Right cardiac atrium (tissue), 5 donors: ENCODE data around the gene SPECC1L. TPM values are rescaled to one million over a fixed set of nuclear protein-coding genes. Genes with fewer than 3 reads are reported as not detected.

Source experiments
- ATAC-seq, 2 donors: fragments of 200-7000 bp; cut with Tn5 transposase; one replicate each; pipeline versions ENCODE4 v1.8.0 to v1.9.1; 2020; ENCODE audit warnings: moderate library complexity in 2 of 2, mild to moderate bottlenecking in 1 of 2
- DNase-seq, 3 donors: peaks; one replicate each; pipeline ENCODE4 v3.0.0-alpha.2; 2020
- H3K27ac ChIP-seq: one replicate; pipeline ENCODE4 v1.5.1; 2013; ENCODE audit warnings: mild to moderate bottlenecking, low read length, control low read depth, moderate library complexity
- H3K27me3 ChIP-seq: one replicate; pipeline ENCODE4 v1.6.1; 2013; ENCODE audit not compliant: control insufficient read depth, insufficient read depth
- H3K4me1 ChIP-seq: one replicate; pipeline ENCODE4 v1.6.1; 2013; ENCODE audit warnings: low read length; ENCODE audit not compliant: control insufficient read depth, insufficient read depth
- H3K4me3 ChIP-seq: one replicate; pipeline ENCODE4 v1.5.1; 2013; ENCODE audit warnings: low read length, control low read depth
- H3K9me3 ChIP-seq: one replicate; pipeline ENCODE4 v1.6.1; 2013; ENCODE audit warnings: low read length; ENCODE audit not compliant: control insufficient read depth
- WGBS: extraction: QIAGEN DNeasy Blood & Tissue Kit; methylation state at CpG from one replicate; pipeline ENCODE4 v1.1.7; 2013; 5-methylcytosine and 5-hydroxymethylcytosine counted together
- intact Hi-C, 4 donors: fragments of 100-400 bp; cut with DNase I; formaldehyde crosslinking; loops; one replicate each; pipeline versions ENCODE4 v1.11.0 to v1.14.0; 2022 to 2023
- polyA plus RNA-seq: library from polyadenylated mRNA; stranded (reverse); fragments of 200-250 nt; gene quantifications from one replicate; pipeline ENCODE4 v1.2.3, GENCODE V29; 2013
- total RNA-seq, 4 donors: library from RNA; stranded (reverse); fragmentation: NEBNext Ultra II Directional; extraction: Animal tissue kit (Norgen Biotek cat#: 25700); gene quantifications; one replicate each; pipeline ENCODE4 v1.2.1, GENCODE V29; 2021
- donor health status: healthy with polysubstance abuse.
- donor health status: DM: no; HTN: yes; CAD: no.
- donor health status: DM: no; HTN: no; CAD: no.
- donor health status: DM: no; HTN: yes; CAD: no; lungs with severe emphysema.
- donor health status: DM: yes; HTN: yes; CAD: no.

SPECC1L gene
- total and polyA plus RNA-seq, 5 donors: 16.9 to 76.1 (median 67.9) TPM

DNA sequence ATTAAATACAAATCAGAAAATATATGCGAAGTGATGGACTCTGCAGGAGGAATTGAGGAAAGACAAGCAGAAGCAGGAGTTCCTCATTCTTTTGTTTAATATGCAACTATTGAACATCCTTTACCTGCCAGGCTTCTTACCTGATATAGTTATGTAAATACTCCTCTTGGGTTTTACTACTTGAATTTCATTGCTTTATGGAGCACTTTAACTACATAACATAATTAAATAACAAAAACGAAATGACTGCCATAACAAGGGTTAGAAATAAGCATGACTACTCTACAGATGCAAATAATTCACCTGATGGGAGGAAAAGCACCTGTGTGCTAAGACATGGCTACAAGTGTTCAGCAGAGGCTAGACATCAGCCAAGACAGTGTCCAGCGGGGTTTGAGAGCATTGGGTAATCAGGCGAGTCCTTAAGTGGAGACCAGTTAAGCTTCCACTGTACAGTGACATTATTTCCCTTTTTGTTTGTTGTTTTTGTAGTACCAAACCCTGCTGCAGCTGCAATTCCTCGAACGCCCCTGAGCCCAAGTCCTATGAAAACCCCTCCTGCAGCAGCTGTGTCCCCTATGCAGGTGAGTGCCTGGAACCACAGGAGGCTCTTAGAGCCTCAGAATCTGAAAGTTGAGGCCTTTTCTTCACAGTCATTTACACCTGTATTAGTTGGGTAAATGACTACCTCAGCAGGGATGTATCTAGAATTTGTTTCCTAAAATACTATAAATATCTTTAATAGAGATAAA, 67.4 kb downstream of the SPECC1L start:
- ATAC-seq: no peak
- H3K27ac ChIP-seq: peak overlapping the region; percentile 7
- intact Hi-C loops: no loop called here

DNA sequence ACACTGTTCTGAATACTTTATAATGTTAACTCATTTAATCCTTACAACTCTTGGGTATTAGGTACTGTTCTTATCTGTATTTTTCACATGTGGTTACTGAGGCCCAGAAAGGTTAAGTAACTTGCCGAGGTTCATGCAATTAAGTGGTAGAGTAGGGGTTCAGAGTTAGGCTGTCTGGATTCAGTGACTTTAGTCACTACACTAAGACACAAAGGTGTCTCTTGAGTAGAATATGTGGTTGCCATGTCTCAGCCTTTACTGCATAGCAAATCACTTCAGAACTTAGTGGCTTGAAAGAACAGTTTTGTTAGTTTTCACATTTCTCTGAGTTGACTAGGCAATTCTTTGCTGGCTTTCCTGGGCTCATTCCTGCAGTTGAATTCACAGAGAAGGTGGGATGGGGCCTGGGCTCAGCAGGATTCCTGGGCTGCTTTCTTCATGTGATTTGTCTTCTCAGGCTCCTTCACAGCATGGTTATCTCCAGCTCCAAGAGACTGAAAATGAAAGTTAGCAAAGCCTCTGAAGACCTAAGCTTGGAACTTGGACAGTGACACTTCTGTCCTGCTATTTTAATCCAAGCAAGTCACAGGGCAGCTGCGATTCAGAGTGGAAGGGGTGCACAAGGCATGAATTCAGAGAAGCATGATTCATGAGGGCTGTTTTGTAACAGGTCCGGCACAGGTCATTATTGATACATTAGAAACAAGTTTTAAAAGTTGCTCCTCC, 68.3 kb downstream of the SPECC1L start:
- no peaks in the 10 kb centered on the region for H3K9me3 ChIP-seq
- H3K27ac ChIP-seq: peak overlapping the region; percentile 92
- DNase-seq: peak in 1 of 3 donors; percentile 43
- intact Hi-C loops: no loop called here
- peaks cover 2% of the 10 kb centered on the region for H3K4me1 ChIP-seq
- 49% methylated on average over 3 of the region's 3 CpGs for WGBS
- ATAC-seq: peak; percentile 78 to 79
- H3K4me3 ChIP-seq: no peak overlapping the region
- H3K27me3 ChIP-seq: no peaks in the 10 kb centered on the region

More for the DNA sequence above, 67.4 kb downstream of the SPECC1L start:
- WGBS: 89% methylated on average over 6 of the region's 6 CpGs
- Histone ChIP-seq H3K27me3 (no peaks in the 10 kb centered on the region), H3K4me3 (no peak overlapping the region), H3K4me1 (peaks cover 2% of the 10 kb centered on the region), H3K9me3 (no peaks in the 10 kb centered on the region)
- DNase-seq: no peak

DNA sequence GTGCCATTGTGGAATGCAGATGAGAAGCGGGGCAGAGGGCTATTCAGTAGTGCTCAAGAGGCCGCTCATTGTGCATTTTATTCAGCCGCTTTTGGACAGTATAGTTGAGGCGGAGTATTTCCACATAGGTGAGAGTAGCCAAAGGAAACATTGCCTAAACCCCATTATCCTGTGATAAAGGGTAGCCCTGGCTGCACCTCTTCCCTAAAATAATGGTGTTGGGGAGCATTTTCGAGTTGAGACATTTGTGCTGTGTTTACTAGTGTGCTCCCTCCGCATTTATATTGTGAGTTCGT, 68.8 kb downstream of the SPECC1L start:
- H3K27ac ChIP-seq: peak overlapping the region; percentile 92
- intact Hi-C loops: no loop called here
- DNase-seq: no peak
- no peaks in the 10 kb centered on the region for H3K27me3 ChIP-seq
- H3K4me3 ChIP-seq: no peak overlapping the region
- H3K4me1 ChIP-seq: peaks cover 2% of the 10 kb centered on the region
- ATAC-seq: peak in 1 of 2 donors; percentile 43
- no peaks in the 10 kb centered on the region for H3K9me3 ChIP-seq
- 82% methylated on average over 7 of the region's 7 CpGs for WGBS

DNA sequence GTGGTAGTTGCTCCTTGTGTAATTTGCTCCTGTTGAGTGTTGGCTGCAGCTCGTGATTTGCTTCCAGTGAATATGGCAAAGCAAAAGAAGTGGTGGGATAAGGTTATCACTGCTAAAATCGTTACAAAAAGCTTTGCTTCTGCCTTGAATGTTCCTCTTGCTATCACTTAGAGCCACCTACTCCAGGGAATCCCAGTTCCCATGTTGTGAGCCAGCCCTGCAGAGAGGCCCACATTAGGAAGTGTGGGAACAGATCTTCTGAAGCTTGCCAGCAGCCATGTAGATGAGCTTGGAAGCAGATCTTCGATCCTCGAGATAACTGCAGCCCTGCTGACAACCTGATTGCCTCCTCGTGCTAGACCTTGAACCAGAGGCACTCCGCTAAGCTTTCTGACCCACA, 71.0 kb downstream of the SPECC1L start:
- no peaks in the 10 kb centered on the region for H3K27me3 ChIP-seq
- no peak overlapping the region for H3K27ac ChIP-seq
- ATAC-seq: no peak
- no peak for DNase-seq
- intact Hi-C loops: no loop called here
- H3K4me3 ChIP-seq: no peak overlapping the region
- WGBS: 63% methylated on average over 6 of the region's 6 CpGs
- H3K4me1 ChIP-seq: peaks cover 2% of the 10 kb centered on the region
- H3K9me3 ChIP-seq: no peaks in the 10 kb centered on the region

DNA sequence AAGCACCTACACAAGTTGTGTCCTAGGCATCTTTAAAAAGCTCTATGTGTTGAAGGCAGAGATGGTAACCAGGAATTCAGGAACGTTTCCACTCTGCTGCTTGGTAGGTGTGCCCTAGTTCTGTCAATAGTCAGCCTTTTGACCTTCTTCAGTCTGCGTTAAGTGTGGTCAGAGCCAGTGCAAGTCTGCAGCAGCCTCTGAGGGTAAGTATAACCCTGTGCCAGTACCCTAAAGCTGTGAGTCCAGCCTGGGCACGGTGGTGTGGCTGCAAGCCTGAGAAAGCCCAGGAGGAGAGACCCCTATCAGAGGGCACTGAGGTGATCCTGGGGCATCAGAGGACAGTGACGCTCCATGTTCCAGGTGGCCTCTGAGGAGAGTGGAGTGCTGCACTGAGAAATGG, 80.0 kb downstream of the SPECC1L start:
- DNase-seq: no peak
- no peak overlapping the region for H3K27ac ChIP-seq
- intact Hi-C loops: no loop called here
- H3K27me3 ChIP-seq: no peaks in the 10 kb centered on the region
- WGBS: 74% methylated on average over 4 of the region's 4 CpGs
- H3K9me3 ChIP-seq: no peaks in the 10 kb centered on the region
- H3K4me1 ChIP-seq: no peaks in the 10 kb centered on the region
- no peak overlapping the region for H3K4me3 ChIP-seq
- peak in 1 of 2 donors; percentile 32 for ATAC-seq

DNA sequence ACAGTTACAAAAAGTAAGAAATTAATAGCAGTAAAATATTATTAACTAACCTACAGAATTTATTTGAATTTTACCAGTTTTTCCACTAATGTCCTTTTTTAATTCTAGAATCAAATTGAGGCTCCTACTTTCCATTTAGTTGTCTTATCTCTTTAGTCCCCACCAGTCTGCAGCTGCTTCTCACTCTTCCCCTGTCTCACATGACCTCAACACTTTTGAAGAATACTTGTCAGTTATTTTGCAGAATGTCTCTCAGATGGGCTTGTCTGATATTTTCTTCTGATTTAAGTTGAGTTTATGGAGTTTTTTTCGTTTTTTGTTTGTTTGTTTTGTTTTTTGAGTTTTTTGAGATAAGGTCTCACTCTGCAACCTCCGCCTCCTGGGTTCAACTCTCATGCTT, 82.5 kb downstream of the SPECC1L start:
- Histone ChIP-seq H3K27me3 (no peaks in the 10 kb centered on the region), H3K4me1 (no peaks in the 10 kb centered on the region), H3K27ac (no peak overlapping the region), H3K4me3 (no peak overlapping the region), H3K9me3 (no peaks in the 10 kb centered on the region)
- WGBS: 95% methylated on average over 2 of the region's 2 CpGs
- intact Hi-C loops: no loop called here
- ATAC-seq (no peak), DNase-seq (no peak)

DNA sequence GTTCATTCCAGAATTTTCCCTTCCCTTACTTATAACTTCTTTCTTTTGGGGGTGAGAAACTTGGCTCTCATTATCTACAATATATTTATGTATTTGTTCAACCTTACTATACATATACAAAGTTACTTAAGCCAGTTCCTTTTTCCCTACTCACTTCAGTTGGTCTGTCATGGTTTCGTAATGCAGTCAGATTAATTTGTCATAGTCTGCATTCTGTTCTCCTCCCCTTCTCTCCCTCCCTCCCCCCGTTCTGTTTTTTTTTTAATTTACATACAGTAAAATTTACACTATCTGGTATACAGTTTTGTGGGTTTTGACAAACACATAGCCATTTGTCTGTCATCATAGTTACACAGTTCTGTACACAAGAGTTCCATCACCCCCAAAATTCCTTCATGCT, 84.9 kb downstream of the SPECC1L start:
- H3K27me3 ChIP-seq: no peaks in the 10 kb centered on the region
- H3K27ac ChIP-seq: no peak overlapping the region
- DNase-seq: no peak
- WGBS: 71% methylated on average over 2 of the region's 2 CpGs
- H3K4me3 ChIP-seq: no peak overlapping the region
- intact Hi-C loops: no loop called here
- peaks cover 4% of the 10 kb centered on the region for H3K4me1 ChIP-seq
- ATAC-seq: no peak
- H3K9me3 ChIP-seq: no peaks in the 10 kb centered on the region

DNA sequence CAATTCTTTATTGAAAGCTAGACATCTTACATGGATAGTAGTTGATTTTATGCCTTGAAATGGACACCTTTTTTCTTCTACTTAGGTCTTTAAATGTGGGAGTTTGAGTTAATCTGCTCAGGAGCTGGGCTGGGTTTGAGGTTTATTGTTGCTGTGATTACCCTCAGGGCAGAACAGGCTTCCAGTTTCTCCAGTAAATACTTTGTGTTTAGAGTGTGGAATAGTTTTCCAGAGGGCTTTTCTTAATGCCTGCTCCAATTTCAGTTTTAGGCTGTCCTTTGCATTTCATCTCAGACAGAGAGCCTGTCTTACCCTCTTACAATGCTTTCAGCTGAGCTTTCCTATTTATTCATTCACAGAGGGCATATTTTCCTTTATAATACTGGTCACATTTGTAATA, 86.9 kb downstream of the SPECC1L start:
- no peaks in the 10 kb centered on the region for H3K9me3 ChIP-seq
- H3K4me3 ChIP-seq: no peak overlapping the region
- intact Hi-C loops: no loop called here
- H3K4me1 ChIP-seq: peaks cover 9% of the 10 kb centered on the region
- ATAC-seq: no peak
- no peak overlapping the region for H3K27ac ChIP-seq
- no peak for DNase-seq
- H3K27me3 ChIP-seq: no peaks in the 10 kb centered on the region

DNA sequence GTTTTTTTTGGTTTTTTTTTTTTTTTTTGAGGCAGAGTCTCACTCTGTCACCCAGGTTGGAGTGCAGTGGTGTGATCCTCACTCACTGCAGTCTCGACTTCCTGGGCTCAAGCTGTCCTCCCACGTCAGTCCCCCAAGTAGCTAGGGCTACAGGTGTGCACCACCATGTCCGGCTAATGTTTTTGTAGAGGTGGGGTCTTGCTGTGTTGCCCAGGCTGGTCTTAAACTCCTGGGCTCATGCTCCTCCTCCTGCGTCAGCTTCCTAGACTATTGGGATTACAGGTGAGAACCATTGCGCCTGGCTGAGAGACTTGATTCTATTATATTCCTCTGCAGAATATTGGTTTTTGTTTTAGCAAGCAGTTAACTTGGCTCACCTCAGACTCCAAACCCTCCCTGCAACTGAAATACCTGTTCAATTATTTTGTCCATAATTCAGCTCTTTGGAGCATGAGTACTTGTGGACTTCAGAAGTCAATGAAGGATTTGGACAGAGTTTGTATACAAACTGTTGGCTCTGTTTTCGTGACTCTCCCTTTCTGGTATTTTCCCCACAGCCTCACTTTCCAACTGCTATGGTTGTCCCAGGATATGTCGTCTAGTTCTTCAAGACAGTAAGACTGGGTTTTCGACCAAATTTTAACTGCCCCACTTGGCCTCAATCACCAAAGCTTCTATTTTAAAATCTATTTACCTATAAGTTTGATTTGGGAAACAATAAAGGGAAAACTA, 87.6 kb downstream of the SPECC1L start:
- ATAC-seq (no peak), DNase-seq (no peak)
- intact Hi-C loops: no loop called here
- Histone ChIP-seq H3K27me3 (no peaks in the 10 kb centered on the region), H3K4me1 (peaks cover 9% of the 10 kb centered on the region), H3K27ac (no peak overlapping the region), H3K4me3 (no peak overlapping the region), H3K9me3 (no peaks in the 10 kb centered on the region)
- WGBS: 95% methylated on average over 8 of the region's 8 CpGs

DNA sequence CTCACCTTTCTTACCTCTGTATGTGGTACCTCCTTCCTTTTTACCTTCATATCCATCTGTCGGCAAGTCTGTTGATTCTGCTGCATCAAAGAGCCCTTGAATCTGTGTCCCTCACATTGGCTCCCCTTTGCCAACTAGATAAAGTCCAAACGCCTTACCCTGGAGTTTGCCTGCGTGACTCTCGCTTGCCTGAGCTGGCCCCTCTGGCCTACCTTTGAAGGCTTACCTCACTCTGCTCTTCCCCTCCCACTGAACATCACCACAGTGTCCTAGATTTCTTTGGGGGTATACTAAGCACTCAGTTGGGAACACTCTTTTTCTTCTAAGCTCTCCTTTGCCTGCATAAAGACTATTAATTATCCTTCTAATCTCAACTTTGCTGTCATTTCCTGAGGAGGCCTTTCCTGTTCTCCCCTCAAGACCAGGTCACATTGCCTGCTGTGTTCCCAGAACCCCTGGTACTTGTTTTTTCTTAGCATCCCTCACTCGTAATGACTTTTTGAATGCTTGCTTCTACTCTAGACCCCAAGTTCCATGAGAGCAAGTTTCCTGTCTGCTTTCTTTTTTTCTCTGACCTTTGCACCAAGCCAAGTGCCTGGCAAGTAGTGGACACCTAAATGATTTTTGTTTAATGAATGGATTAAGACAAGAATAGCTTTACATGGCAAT, 89.0 kb downstream of the SPECC1L start:
- intact Hi-C loops: no loop called here
- ATAC-seq: peak in 1 of 2 donors; percentile 55
- Histone ChIP-seq H3K4me3 (no peak overlapping the region), H3K9me3 (no peaks in the 10 kb centered on the region), H3K4me1 (peaks cover 9% of the 10 kb centered on the region), H3K27me3 (no peaks in the 10 kb centered on the region), H3K27ac (peak overlapping the region; percentile 56)
- DNase-seq: peak in 1 of 3 donors; percentile 32
- WGBS: 45% methylated on average over 5 of the region's 5 CpGs
